DMS53 (cell line): ENCODE data around the gene DISC1.
A peak's percentile ranks its signal among the peaks of the same experiment; 100 is the strongest.

Experiments used
- DNase-seq: peaks from one replicate; lab custom pipeline; 2025; lab: John Stamatoyannopoulos, UW

Gene DISC1

DNA sequence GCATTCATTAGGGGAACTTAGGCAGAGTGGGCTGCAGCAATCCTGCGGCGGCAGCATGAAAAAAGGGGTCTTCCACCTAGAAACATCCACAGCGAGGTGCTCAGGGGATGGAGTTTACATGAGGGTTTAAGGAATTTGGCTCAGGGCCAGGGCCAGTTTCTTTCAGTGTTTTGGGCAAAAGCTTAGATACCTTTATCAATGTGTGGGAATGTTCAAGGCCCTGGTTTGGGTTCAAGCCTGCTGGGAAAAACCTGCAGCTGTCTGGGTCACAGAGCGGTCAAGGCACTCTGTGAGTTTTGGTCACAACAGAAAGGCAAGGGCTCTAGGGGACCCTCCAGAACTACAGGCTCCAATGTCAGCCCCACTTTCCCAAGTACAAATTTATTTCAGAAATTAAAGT is 230.3 kb downstream of the DISC1 start:
- DNase-seq: no peak

DNA sequence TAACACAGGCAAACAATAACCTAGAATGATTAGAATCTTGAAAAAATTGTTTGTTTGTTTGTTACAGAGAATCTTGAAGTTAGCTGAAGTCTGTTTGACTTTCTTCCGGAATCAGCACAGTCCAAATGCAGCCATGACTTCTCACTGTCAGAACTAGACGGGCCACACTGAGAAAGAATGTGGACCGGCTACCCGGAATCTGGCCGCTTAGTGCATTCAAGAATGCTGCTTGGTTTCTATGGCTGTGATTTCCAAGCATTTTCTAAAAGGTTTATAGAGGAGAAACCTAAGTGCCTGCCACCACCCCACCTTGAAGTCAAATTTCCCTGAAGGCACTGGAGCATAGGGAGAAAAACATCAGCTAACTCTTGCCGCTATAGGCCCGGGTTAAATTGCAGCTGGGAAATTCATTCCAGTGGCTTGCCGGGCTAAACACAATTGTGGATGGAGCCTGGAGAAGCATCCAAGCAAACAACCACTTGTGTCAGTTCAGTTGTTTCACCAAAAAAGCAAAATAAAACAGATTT is 231.1 kb downstream of the DISC1 start:
- no peak for DNase-seq

- DNase-seq: no peak
Measured at GRCh38 chr1:231860221-231861088, 233.9 kb downstream of the DISC1 start.

GRCh38 chr1:231861541-231862481 is 235.2 kb downstream of the DISC1 start:
- no peak for DNase-seq

- DNase-seq: no peak
Measured at GRCh38 chr1:231862611-231863010, 236.0 kb downstream of the DISC1 start.

- DNase-seq: no peak
Measured at GRCh38 chr1:231865331-231865730, 238.7 kb downstream of the DISC1 start.

DNA sequence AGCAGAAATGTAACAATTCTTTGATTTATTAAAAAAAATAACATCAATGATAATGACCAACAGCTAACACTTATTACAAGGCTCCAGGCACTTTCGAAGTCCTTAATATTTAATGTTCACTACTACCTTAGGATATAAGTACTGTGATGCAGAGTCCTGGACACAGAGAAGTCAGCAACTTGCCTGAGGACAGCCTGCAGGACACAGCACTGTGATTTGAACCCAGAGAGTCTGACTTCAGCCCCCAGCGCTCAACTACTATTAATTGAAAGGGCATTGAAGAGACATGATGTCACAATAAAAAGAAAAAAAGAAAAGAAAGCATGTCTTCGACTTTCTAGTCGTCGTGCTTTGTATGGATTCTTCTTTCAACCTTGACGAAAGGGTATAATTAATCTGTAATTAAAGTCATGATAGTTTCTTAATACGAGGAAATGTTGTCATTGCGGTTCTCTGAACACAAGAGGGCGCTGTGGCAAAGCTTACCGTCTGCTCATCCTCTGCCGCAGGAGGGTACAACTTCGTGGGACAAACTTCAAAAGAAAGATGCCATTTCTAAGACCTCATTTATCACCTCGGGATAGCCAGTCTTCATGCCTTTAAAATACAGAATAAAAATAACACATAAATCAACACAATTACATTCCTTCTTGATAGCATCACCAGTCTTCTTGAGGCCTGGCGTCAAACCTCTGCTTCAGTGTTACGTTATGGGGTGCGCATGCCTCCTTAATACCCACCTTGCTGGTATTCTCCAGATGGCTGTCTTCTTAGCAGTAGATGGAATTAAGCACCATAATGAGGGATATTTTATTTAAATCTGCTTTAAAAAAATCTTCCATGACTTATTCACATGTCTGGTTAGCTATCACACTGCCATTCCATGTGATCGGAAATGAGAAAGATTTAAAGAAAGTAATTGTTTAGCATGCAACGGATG is 240.1 kb downstream of the DISC1 start:
- DNase-seq: peak; percentile 65

GRCh38 chr1:231867607-231868006 is 241.0 kb downstream of the DISC1 start:
- no peak for DNase-seq

- DNase-seq: no peak
Measured at GRCh38 chr1:231869364-231869763, 242.8 kb downstream of the DISC1 start.

GRCh38 chr1:231871471-231871870 is 244.9 kb downstream of the DISC1 start:
- DNase-seq: no peak

GRCh38 chr1:231871878-231872277 is 245.3 kb downstream of the DISC1 start:
- DNase-seq: peak; percentile 25

- no peak for DNase-seq
Measured at GRCh38 chr1:231872461-231872910, 245.9 kb downstream of the DISC1 start.

DNA sequence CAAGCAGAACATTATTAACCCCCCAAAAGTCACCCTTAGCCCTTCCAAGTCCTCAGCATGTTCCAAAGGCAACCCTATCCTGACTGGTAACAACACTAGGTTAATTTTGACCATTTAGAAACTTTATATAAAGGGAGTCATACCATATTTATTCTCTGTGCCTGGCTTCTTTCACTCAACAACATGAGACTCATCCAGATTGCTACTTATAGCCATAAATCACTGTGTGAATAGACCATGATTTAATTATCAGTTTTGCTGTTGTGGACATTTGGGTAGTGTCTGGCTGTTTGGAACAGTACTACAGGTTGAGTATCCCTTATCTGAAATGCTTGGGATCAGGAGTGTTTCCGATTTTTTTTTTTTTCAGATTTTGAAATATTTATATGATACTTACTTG is 252.1 kb downstream of the DISC1 start:
- DNase-seq: no peak

GRCh38 chr1:231879296-231879695 is 252.7 kb downstream of the DISC1 start:
- no peak for DNase-seq

GRCh38 chr1:231882333-231882732 is 255.7 kb downstream of the DISC1 start:
- no peak for DNase-seq

- DNase-seq: no peak
Measured at GRCh38 chr1:231882790-231883189, 256.2 kb downstream of the DISC1 start.

GRCh38 chr1:231883382-231883781 is 256.8 kb downstream of the DISC1 start:
- peak; percentile 62 for DNase-seq

- DNase-seq: no peak
Measured at GRCh38 chr1:231885209-231885854, 258.7 kb downstream of the DISC1 start.

GRCh38 chr1:231887166-231887565 is 260.6 kb downstream of the DISC1 start:
- DNase-seq: no peak

DNA sequence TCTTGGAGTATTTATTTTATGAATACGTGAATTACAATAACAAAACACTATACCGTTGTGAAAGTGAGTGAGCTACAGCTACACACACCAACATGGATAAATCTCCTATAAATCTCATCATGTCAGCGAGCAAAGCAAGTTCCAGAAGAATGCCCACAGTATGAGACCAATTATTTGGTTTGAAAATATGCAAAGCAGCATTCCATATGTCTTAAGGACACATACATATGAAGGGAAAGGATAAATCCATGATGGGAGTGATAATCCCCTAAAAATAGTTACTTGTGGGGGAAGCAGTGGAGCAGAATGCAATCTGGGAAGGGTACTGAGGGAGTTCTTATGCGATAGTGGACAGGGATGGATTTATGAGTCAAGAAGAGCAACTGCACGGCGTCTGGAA is 261.3 kb downstream of the DISC1 start:
- DNase-seq: no peak

DNA sequence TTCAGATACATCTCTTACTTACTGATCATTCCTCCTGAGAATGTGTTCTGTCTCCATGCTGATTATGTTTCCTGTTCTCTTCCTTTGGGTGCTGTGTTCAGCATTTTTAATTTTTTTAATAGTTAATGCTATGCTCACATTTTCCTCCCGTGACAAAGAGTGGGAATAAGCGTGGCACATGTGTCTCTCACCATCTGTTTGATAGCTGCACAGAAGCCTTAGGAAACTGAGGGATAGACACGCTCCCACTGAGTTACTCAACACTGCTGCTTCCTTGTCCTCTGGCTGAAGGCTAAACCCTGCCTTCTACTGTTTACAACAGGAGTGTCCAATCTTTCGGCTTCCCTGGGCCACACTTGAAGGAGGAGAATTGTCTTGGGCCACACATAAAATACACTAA is 264.2 kb downstream of the DISC1 start:
- DNase-seq: no peak
